Measurements from ENCODE around the gene UQCRFS1.
"Not testable (repeated sequence)": the region's sequence is repeated elsewhere in the genome, so short reads cannot be mapped to it uniquely, and the experiment has no call there.

UQCRFS1 gene

GRCh38 chr19:29212356-29212647, 649 bp downstream of the UQCRFS1 start:
- no peak for DNase-seq

- no peak for DNase-seq
Observed at GRCh38 chr19:29211562-29212355, 1.2 kb downstream of the UQCRFS1 start.

- DNase-seq = not testable (repeated sequence)
Observed at GRCh38 chr19:29211041-29211440, 1.9 kb downstream of the UQCRFS1 start.

GRCh38 chr19:29210502-29210901, 2.4 kb downstream of the UQCRFS1 start:
- not testable (repeated sequence) for DNase-seq

- DNase-seq = not testable (repeated sequence)
Observed at GRCh38 chr19:29207403-29208187, 5.4 kb downstream of the UQCRFS1 start.

GRCh38 chr19:29206453-29206852, 6.5 kb downstream of the UQCRFS1 start:
- no peak for DNase-seq

- no peak for DNase-seq
Observed at GRCh38 chr19:29202281-29202680, 10.7 kb downstream of the UQCRFS1 start.

GRCh38 chr19:29201855-29202254, 11.1 kb downstream of the UQCRFS1 start:
- no peak for DNase-seq

- DNase-seq = no peak
Observed at GRCh38 chr19:29194658-29195057, 18.3 kb downstream of the UQCRFS1 start.

- no peak for DNase-seq
Observed at GRCh38 chr19:29193155-29193554, 19.8 kb downstream of the UQCRFS1 start.

GRCh38 chr19:29191005-29191404, 21.9 kb downstream of the UQCRFS1 start:
- no peak for DNase-seq

- DNase-seq = no peak
Observed at GRCh38 chr19:29189033-29189360, 24.0 kb downstream of the UQCRFS1 start.

GRCh38 chr19:29188289-29189032, 24.5 kb downstream of the UQCRFS1 start:
- DNase-seq = no peak

- no peak for DNase-seq
Observed at GRCh38 chr19:29187676-29188075, 25.3 kb downstream of the UQCRFS1 start.

GRCh38 chr19:29185427-29185826, 27.5 kb downstream of the UQCRFS1 start:
- no peak for DNase-seq

GRCh38 chr19:29176981-29177754, 35.8 kb downstream of the UQCRFS1 start:
- no peak for DNase-seq

GRCh38 chr19:29173896-29174295, 39.1 kb downstream of the UQCRFS1 start:
- DNase-seq = no peak

GRCh38 chr19:29172302-29172701, 40.6 kb downstream of the UQCRFS1 start:
- DNase-seq = no peak

- no peak for DNase-seq
Observed at GRCh38 chr19:29171525-29171924, 41.4 kb downstream of the UQCRFS1 start.

- DNase-seq = no peak
Observed at GRCh38 chr19:29170554-29170953, 42.4 kb downstream of the UQCRFS1 start.

- no peak for DNase-seq
Observed at GRCh38 chr19:29162694-29163093, 50.3 kb downstream of the UQCRFS1 start.

- no peak for DNase-seq
Observed at GRCh38 chr19:29155683-29156082, 57.3 kb downstream of the UQCRFS1 start.
